Ovary (tissue), 9 donors: ENCODE measurements around the gene TTR. TPM values are rescaled to one million over a fixed set of nuclear protein-coding genes. Genes with fewer than 3 reads are reported as not detected.

Experiments
- DNase-seq, 5 donors: peaks; one replicate each; pipeline ENCODE4 v3.0.0-alpha.2; 2019 to 2020
- H3K27ac ChIP-seq, 2 donors: fragments of 200-600 bp; one replicate each; pipeline versions ENCODE4 v1.5.1 to v1.8.0; 2019 to 2022
- H3K27me3 ChIP-seq: fragments of 200-600 bp; one replicate; pipeline ENCODE4 v1.8.0; 2022
- H3K36me3 ChIP-seq: fragments of 200-600 bp; sonication (generic); one replicate; pipeline ENCODE4 v1.5.1; 2019
- H3K4me1 ChIP-seq: one replicate; pipeline ENCODE4 v1.8.1; 2013; ENCODE audit warnings: mild to moderate bottlenecking, moderate library complexity; ENCODE audit not compliant: insufficient read depth
- H3K4me3 ChIP-seq: fragments of 200-600 bp; sonication (generic); one replicate; pipeline ENCODE4 v1.5.1; 2017
- H3K9me3 ChIP-seq, 2 donors: fragments of 200-600 bp in 1 of 2; sonication (generic) in 1 of 2; one replicate each; pipeline versions ENCODE4 v1.5.1 to v1.8.1; 2013 to 2019; ENCODE audit warnings: mild to moderate bottlenecking in 1 of 2, moderate library complexity in 1 of 2
- CTCF ChIP-seq, 3 donors: fragments of 450-650 bp in 2 of 3; fragments of 200-600 bp in 1 of 3; IDR thresholded peaks; one replicate each; pipeline versions ENCODE4 v1.5.1 to v1.8.0; 2016 to 2022; ENCODE audit warnings: antibody characterized with exemption in 3 of 3, mild to moderate bottlenecking in 1 of 3
- EP300 ChIP-seq: sonication (generic); formaldehyde crosslinking; IDR thresholded peaks from one replicate; pipeline ENCODE4 v1.6.1; 2017; ENCODE audit warnings: antibody characterized with exemption
- POLR2A ChIP-seq: fragments of 450-650 bp; IDR thresholded peaks from one replicate; pipeline ENCODE4 v1.6.1; 2017; ENCODE audit warnings: antibody characterized with exemption, mild to moderate bottlenecking, moderate library complexity
- WGBS, 3 donors: extraction: QIAGEN DNeasy Blood & Tissue Kit in 1 of 3; methylation state at CpG; one replicate each; pipeline versions ENCODE4 v1.1.5 to v1.1.7; 2013 to 2017; 5-methylcytosine and 5-hydroxymethylcytosine counted together
- intact Hi-C, 4 donors: fragments of 100-400 bp; cut with DNase I; formaldehyde crosslinking; loops; one replicate each; pipeline versions ENCODE4 v1.11.0 to v1.15.1; 2022 to 2023
- polyA plus RNA-seq, 2 donors: library from polyadenylated mRNA; stranded (reverse); fragments of 200-250 nt in 1 of 2; fragments of 350-450 nt in 1 of 2; fragmentation: Illumina TruSeq in 1 of 2; extraction: RNeasy Lipid Tissue Mini Kit (QIAGEN cat#74804) in 1 of 2; gene quantifications; one replicate each; pipeline ENCODE4 v1.2.3, GENCODE V29; 2013 to 2014
- total RNA-seq, 7 donors: library from RNA; depleted of rRNA in 2 of 7; stranded (reverse); fragments of >200 nt in 2 of 7; fragmentation: NEBNext Ultra II Directional in 3 of 7; extraction: Animal tissue kit (Norgen Biotek cat#: 25700) in 3 of 7; gene quantifications; one replicate each; pipeline versions ENCODE4 v1.1.0 to v1.2.4, GENCODE V29; 2016 to 2023
- donor health status: DM: no; HTN: no; CAD: no; lungs with moderate emphysema.
- donor health status: DM: no; HTN: no; CAD: no.
- donor health status: Bipolar disorder and iron deficiency.
- donor health status: DM: yes; HTN: yes; CAD: no.
- donor health status: DM: no; HTN: no; CAD: no.
- donor health status: DM: yes; HTN: yes; CAD: no.

TTR gene
- total and polyA plus RNA-seq, 9 donors, result 0.92 to 3.0 (median 0.95) TPM; not detected in 6

GRCh38 chr18:31616586-31616985 is 24.9 kb downstream of the TTR start:
- Histone ChIP-seq H3K4me1 (no peaks in the 10 kb centered on the region), H3K27ac (no peak overlapping the region), H3K27me3 (no peaks in the 10 kb centered on the region), H3K9me3 (no peaks in the 10 kb centered on the region), H3K36me3 (no peaks in the 10 kb centered on the region), H3K4me3 (no peak overlapping the region)
- intact Hi-C loops, result no loop called here
- 91 to 93% (median 92%) methylated on average over 4 of the region's 4 CpGs for WGBS, 3 donors
- TF ChIP-seq CTCF (IDR thresholded peaks at IDR 0.05) (no peak), POLR2A (no peak), EP300 (no peak)
- DNase-seq, result no peak

- intact Hi-C loops, result no loop called here
- no peaks in the 10 kb centered on the region for H3K36me3 ChIP-seq
- H3K4me1 ChIP-seq, result no peaks in the 10 kb centered on the region
- H3K27me3 ChIP-seq, result no peaks in the 10 kb centered on the region
- no peak for TF ChIP-seq EP300
- TF ChIP-seq CTCF (IDR thresholded peaks at IDR 0.05), result no peak
- TF ChIP-seq POLR2A, result no peak
- no peak for DNase-seq
- no peak overlapping the region for H3K27ac ChIP-seq
- no peak overlapping the region for H3K4me3 ChIP-seq
- WGBS, 3 donors, result 51 to 64% (median 62%) methylated on average over 5 of the region's 5 CpGs
- no peaks in the 10 kb centered on the region for H3K9me3 ChIP-seq
These were observed 25.5 kb downstream of the TTR start for GRCh38 chr18:31617031-31617717.

DNA sequence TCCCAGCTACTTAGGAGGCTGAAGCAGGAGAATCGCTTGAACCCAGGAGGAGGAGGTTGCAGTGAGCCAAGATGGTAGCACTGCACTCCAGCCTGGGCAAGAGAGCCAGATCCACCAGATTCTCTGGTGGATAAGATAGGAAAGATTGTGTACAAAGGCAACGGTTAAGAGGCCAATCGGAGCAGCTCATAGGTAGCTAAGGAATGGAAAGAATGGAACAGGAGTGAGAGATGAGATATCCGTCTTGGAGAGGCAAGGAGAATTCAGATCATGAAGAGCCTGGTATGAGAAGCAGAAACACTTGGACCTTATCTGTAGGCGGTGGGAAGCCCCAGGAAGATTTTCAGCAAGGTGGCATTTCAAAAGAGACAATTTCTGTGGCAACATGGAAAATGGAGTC is 27.1 kb downstream of the TTR start:
- Histone ChIP-seq H3K9me3 (no peaks in the 10 kb centered on the region), H3K27ac (no peak overlapping the region), H3K4me1 (no peaks in the 10 kb centered on the region), H3K4me3 (no peak overlapping the region), H3K27me3 (no peaks in the 10 kb centered on the region), H3K36me3 (no peaks in the 10 kb centered on the region)
- 91 to 95% (median 94%) methylated on average over 5 of the region's 5 CpGs for WGBS, 3 donors
- intact Hi-C loops, result no loop called here
- no peak for DNase-seq
- no peak for TF ChIP-seq EP300
- no peak for TF ChIP-seq CTCF (IDR thresholded peaks at IDR 0.05)
- TF ChIP-seq POLR2A, result no peak

DNA sequence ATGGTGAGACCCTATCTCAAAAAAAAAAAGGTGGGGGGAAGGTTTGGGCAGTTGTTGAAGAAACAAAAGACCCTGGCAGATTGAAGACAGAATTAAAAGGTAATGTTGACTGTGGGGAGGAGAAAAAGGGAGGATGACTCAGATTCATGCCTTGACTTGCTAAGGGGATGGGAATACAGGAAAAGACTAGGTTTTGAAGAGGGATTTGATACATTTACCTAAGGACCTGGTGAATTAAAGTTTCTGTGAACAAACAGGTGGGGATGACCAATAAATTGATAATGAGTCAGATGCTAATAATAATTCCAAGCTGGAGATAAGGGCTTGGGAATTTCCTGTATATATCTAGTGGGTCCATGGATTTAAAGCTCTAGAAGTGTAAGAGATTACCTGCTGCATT is 27.6 kb downstream of the TTR start:
- Histone ChIP-seq H3K4me1 (no peaks in the 10 kb centered on the region), H3K9me3 (no peaks in the 10 kb centered on the region), H3K27ac (no peak overlapping the region), H3K4me3 (no peak overlapping the region), H3K27me3 (no peaks in the 10 kb centered on the region), H3K36me3 (no peaks in the 10 kb centered on the region)
- intact Hi-C loops, result no loop called here
- TF ChIP-seq CTCF (IDR thresholded peaks at IDR 0.05) (no peak), POLR2A (no peak), EP300 (no peak)
- no peak for DNase-seq
